Mesendoderm (in vitro differentiated cells): ENCODE data around the gene FADS1.

ENCODE experiments used
- DNase-seq: peaks from one replicate; pipeline ENCODE4 v3.0.0; 2013
- H2AK5ac ChIP-seq: 2 replicates; pipeline ENCODE4 v1.6.1; 2013; ENCODE audit warnings: low read length, inconsistent platforms
- H2BK120ac ChIP-seq: 2 replicates; pipeline ENCODE4 v1.6.1; 2013; ENCODE audit warnings: low read depth, mild to moderate bottlenecking, low read length, moderate library complexity, mixed read lengths
- H2BK15ac ChIP-seq: replicated peaks from 2 replicates; pipeline ENCODE4 v1.6.1; 2013; ENCODE audit warnings: low read depth, mild to moderate bottlenecking, moderate library complexity
- H2BK5ac ChIP-seq: 2 replicates; pipeline ENCODE4 v1.6.1; 2013; ENCODE audit warnings: low read length, inconsistent platforms
- H3K18ac ChIP-seq: 2 replicates; pipeline ENCODE4 v1.6.1; 2013; ENCODE audit warnings: mild to moderate bottlenecking, low read length, mixed read lengths
- H3K23ac ChIP-seq: one replicate; pipeline ENCODE4 v1.6.1; 2013; ENCODE audit warnings: low read length
- H3K27ac ChIP-seq: 2 replicates; pipeline ENCODE4 v1.5.1; 2013; ENCODE audit warnings: low read depth, mild to moderate bottlenecking, inconsistent platforms, low read length, moderate library complexity
- H3K27me3 ChIP-seq: 2 replicates; pipeline ENCODE4 v1.6.1; 2013; ENCODE audit warnings: low read length, control low read depth, mild to moderate bottlenecking, inconsistent platforms; ENCODE audit not compliant: insufficient read depth, poor library complexity
- H3K36me3 ChIP-seq: 2 replicates; pipeline ENCODE4 v1.6.1; 2013; ENCODE audit warnings: low read length, inconsistent platforms; ENCODE audit not compliant: control insufficient read depth, insufficient read depth
- H3K4ac ChIP-seq: one replicate; pipeline ENCODE4 v1.6.1; 2013; ENCODE audit warnings: low read depth, mild to moderate bottlenecking, low read length, moderate library complexity
- H3K4me1 ChIP-seq: 2 replicates; pipeline ENCODE4 v1.6.1; 2013; ENCODE audit warnings: low read depth, low read length, inconsistent platforms; ENCODE audit not compliant: control insufficient read depth
- H3K4me2 ChIP-seq: 2 replicates; pipeline ENCODE4 v1.6.1; 2013; ENCODE audit warnings: low read length
- H3K4me3 ChIP-seq: 2 replicates; pipeline ENCODE4 v1.5.1; 2013; ENCODE audit warnings: mild to moderate bottlenecking, low read length
- H3K56ac ChIP-seq: one replicate; pipeline ENCODE4 v1.6.1; 2013; ENCODE audit warnings: low read length
- H3K79me1 ChIP-seq: 2 replicates; pipeline ENCODE4 v1.6.1; 2013; ENCODE audit warnings: low read length, inconsistent platforms
- H3K79me2 ChIP-seq: 2 replicates; pipeline ENCODE4 v1.6.1; 2013; ENCODE audit warnings: mild to moderate bottlenecking, low read length; ENCODE audit not compliant: control insufficient read depth, insufficient read depth
- H3K9ac ChIP-seq: 2 replicates; pipeline ENCODE4 v1.6.1; 2013; ENCODE audit warnings: low read length, inconsistent platforms
- H4K5ac ChIP-seq: one replicate; pipeline ENCODE4 v1.6.1; 2013; ENCODE audit warnings: low read length
- H4K8ac ChIP-seq: one replicate; pipeline ENCODE4 v1.6.1; 2013; ENCODE audit warnings: low read depth, mild to moderate bottlenecking, control low read depth, low read length, moderate library complexity
- WGBS: extraction: QIAGEN DNeasy Blood & Tissue Kit; methylation state at CpG from one replicate; pipeline ENCODE4 v1.1.7; 2013; ENCODE audit warnings: low lambda C conversion rate, missing lambda C conversion rate; ENCODE audit not compliant: insufficient coverage; ENCODE audit errors: extremely low coverage; 5-methylcytosine and 5-hydroxymethylcytosine counted together

The FADS1 gene

GRCh38 chr11:61793083-61793828 is 23.5 kb downstream of the FADS1 start:
- DNase-seq, result no peak
- H3K36me3 ChIP-seq, result peaks cover 3% of the 10 kb centered on the region

GRCh38 chr11:61792310-61793082 is 24.3 kb downstream of the FADS1 start, which contains the start of the genes FEN1 and TMEM258:
TSS of gene FEN1 (plus strand) at chr11:61792911. CDS start at chr11:61795362, 2,451 bp downstream.
TSS of gene TMEM258 (minus strand) at chr11:61792599. CDS start at chr11:61792558, 41 bp downstream.
- H3K23ac ChIP-seq, result peak within 1 kb of the TSS; percentile 100
- peak within 1 kb of the TSS; percentile 96 for H3K9ac ChIP-seq
- no CpG with 5 or more reads among the region's 61 CpGs for WGBS
- H2BK5ac ChIP-seq, result peak within 1 kb of the TSS; percentile 100
- DNase-seq, result peak; percentile 98
- peak within 1 kb of the TSS; percentile 100 for H3K56ac ChIP-seq
- no peaks in the 10 kb centered on the region for H3K4me1 ChIP-seq
- peak within 1 kb of the TSS; percentile 88 for H3K4me2 ChIP-seq
- peak within 1 kb of the TSS; percentile 99 for H4K5ac ChIP-seq
- H2BK120ac ChIP-seq, result peak within 1 kb of the TSS; percentile 69
- H4K8ac ChIP-seq, result no peak within 1 kb of the TSS
- peak within 1 kb of the TSS; percentile 94 for H3K4ac ChIP-seq
- H3K36me3 ChIP-seq, result peaks cover 6% of the 10 kb centered on the region
- peak within 1 kb of the TSS; percentile 75 for H3K18ac ChIP-seq
- no peak within 1 kb of the TSS for H2BK15ac ChIP-seq
- H3K27ac ChIP-seq, result peak within 1 kb of the TSS; percentile 87
- peak within 1 kb of the TSS; percentile 43 for H2AK5ac ChIP-seq
- H3K4me3 ChIP-seq, result peak within 1 kb of the TSS; percentile 93
- no peaks in the 10 kb centered on the region for H3K27me3 ChIP-seq
- H3K79me1 ChIP-seq, result peaks cover 19% of the 10 kb centered on the region
- peaks cover 44% of the 10 kb centered on the region for H3K79me2 ChIP-seq

More at GRCh38 chr11:61793083-61793828, 23.5 kb downstream of the FADS1 start:
- H3K56ac ChIP-seq, result peak overlapping the region; percentile 100
- H2AK5ac ChIP-seq, result peak overlapping the region; percentile 43
- H3K4me1 ChIP-seq, result no peaks in the 10 kb centered on the region
- peak overlapping the region; percentile 21 for H3K27ac ChIP-seq
- H3K4me3 ChIP-seq, result peak overlapping the region; percentile 93
- peak overlapping the region; percentile 72 for H3K4ac ChIP-seq
- H3K9ac ChIP-seq, result peak overlapping the region; percentile 96
- no peak overlapping the region for H3K23ac ChIP-seq
- H3K4me2 ChIP-seq, result peak overlapping the region; percentile 88
- H2BK120ac ChIP-seq, result no peak overlapping the region
- no peak overlapping the region for H2BK5ac ChIP-seq
- H3K27me3 ChIP-seq, result no peaks in the 10 kb centered on the region
- no peak overlapping the region for H4K5ac ChIP-seq
- peak overlapping the region; percentile 54 for H3K18ac ChIP-seq
- H3K79me1 ChIP-seq, result peaks cover 19% of the 10 kb centered on the region
- no peak overlapping the region for H2BK15ac ChIP-seq
- H3K79me2 ChIP-seq, result peaks cover 44% of the 10 kb centered on the region
- no peak overlapping the region for H4K8ac ChIP-seq
- WGBS, result no CpG with 5 or more reads among the region's 29 CpGs

GRCh38 chr11:61791737-61792309 is 25.0 kb downstream of the FADS1 start:
- H3K23ac ChIP-seq, result no peak overlapping the region
- peak overlapping the region; percentile 100 for H3K56ac ChIP-seq
- H3K4ac ChIP-seq, result peak overlapping the region; percentile 94
- peaks cover 6% of the 10 kb centered on the region for H3K36me3 ChIP-seq
- H4K5ac ChIP-seq, result no peak overlapping the region
- WGBS, result no CpG with 5 or more reads among the region's 14 CpGs
- H2BK120ac ChIP-seq, result no peak overlapping the region
- no peaks in the 10 kb centered on the region for H3K27me3 ChIP-seq
- H2AK5ac ChIP-seq, result no peak overlapping the region
- H3K4me1 ChIP-seq, result no peaks in the 10 kb centered on the region
- peak; percentile 79 for DNase-seq
- H3K18ac ChIP-seq, result peak overlapping the region; percentile 44
- H3K4me3 ChIP-seq, result peak overlapping the region; percentile 93
- no peak overlapping the region for H2BK5ac ChIP-seq
- peak overlapping the region; percentile 87 for H3K27ac ChIP-seq
- H3K79me2 ChIP-seq, result peaks cover 44% of the 10 kb centered on the region
- H4K8ac ChIP-seq, result no peak overlapping the region
- no peak overlapping the region for H2BK15ac ChIP-seq
- H3K4me2 ChIP-seq, result peak overlapping the region; percentile 47
- H3K79me1 ChIP-seq, result peaks cover 17% of the 10 kb centered on the region
- peak overlapping the region; percentile 96 for H3K9ac ChIP-seq

DNA sequence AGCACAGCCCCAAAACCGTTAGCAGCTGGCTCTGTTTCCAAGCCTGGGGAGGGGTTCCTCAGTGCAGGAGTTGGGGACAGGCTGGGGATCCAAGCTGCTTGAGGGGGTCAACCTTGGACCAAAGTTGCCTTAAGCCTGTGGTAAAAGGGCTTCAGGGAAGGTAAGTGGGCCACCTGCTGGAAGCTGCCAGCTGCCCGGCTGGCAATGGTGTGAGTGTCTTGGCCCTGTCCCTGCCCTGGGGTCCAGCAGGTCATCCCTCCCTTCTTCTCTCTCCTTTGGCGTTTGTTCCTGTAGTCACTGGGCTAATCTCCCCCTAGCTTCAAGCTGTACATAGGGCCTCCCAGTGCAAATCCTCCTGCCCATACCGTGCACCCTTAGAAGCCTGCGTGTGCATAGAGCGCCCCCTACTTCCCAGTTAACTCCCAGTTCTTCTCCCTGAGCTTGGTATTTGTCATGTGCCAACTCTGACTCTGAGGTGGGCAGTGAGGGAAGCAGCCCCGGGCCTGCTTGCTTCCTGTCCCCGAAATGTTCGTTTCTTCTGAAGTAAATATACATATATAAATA is 28.8 kb downstream of the FADS1 start:
- Histone ChIP-seq H2AK5ac (no peak overlapping the region), H4K5ac (no peak overlapping the region), H3K4me1 (no peaks in the 10 kb centered on the region), H3K36me3 (peaks cover 8% of the 10 kb centered on the region), H2BK120ac (no peak overlapping the region), H3K4me2 (no peak overlapping the region), H2BK5ac (no peak overlapping the region), H3K9ac (no peak overlapping the region), H3K23ac (no peak overlapping the region), H3K56ac (no peak overlapping the region), H3K4ac (no peak overlapping the region), H3K27ac (no peak overlapping the region), H3K79me1 (peaks cover 8% of the 10 kb centered on the region), H2BK15ac (no peak overlapping the region), H3K18ac (no peak overlapping the region), H4K8ac (no peak overlapping the region), H3K27me3 (no peaks in the 10 kb centered on the region), H3K4me3 (no peak overlapping the region), H3K79me2 (peaks cover 14% of the 10 kb centered on the region)
- WGBS, result no CpG with 5 or more reads among the region's 9 CpGs
- peak; percentile 87 for DNase-seq

DNA sequence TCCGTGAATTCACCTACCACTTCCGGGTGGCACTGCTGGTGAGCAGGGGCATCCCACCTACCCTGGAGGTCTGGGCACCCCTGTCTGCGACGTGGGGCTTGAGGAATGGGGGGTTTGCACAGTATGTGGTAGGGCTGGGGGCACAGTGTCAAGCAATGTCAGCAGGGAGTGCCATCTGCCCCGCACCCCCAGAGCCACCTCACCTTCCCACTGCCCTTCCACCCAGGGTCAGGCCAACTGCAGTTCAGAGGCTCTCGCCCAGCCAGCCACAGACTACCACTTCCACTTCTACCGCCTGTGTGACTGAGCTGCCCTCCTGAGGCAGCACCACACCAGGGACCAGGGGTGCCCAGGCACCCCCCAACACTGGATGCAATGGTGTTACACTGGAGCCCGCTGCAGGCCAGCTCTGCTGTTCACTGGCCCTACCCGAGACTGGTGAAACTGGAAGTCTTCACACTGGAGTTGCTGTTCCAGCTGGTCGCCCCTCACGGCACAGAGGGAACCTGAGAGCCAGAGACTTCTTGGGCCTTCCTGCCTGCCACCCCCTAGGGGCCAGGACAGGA is 30.9 kb downstream of the FADS1 start:
- Histone ChIP-seq H3K79me2 (no peaks in the 10 kb centered on the region), H3K4me3 (no peak overlapping the region), H3K56ac (no peak overlapping the region), H3K27ac (no peak overlapping the region), H2BK120ac (no peak overlapping the region), H3K4ac (no peak overlapping the region), H3K36me3 (peaks cover 8% of the 10 kb centered on the region), H2BK5ac (no peak overlapping the region), H3K27me3 (no peaks in the 10 kb centered on the region), H3K79me1 (peaks cover 8% of the 10 kb centered on the region), H4K8ac (no peak overlapping the region), H3K4me1 (no peaks in the 10 kb centered on the region), H4K5ac (no peak overlapping the region), H3K9ac (no peak overlapping the region), H3K23ac (no peak overlapping the region), H2BK15ac (no peak overlapping the region), H3K4me2 (no peak overlapping the region), H2AK5ac (no peak overlapping the region), H3K18ac (no peak overlapping the region)
- no peak for DNase-seq
- no CpG with 5 or more reads among the region's 11 CpGs for WGBS
